ENCODE measurements around the gene SHE. TPM values are rescaled to one million over a fixed set of nuclear protein-coding genes. Genes with fewer than 3 reads are reported as not detected.

SHE gene
- polyA plus RNA-seq, 1 donor from 2014 or later, result 0.04 TPM

GRCh38 chr1:154485106-154485505 lies 17.1 kb downstream of the SHE start:
- H3K79me2 ChIP-seq (replicated peaks; ENCODE audit: insufficient read depth, low read length), result no peaks in the 10 kb centered on the region
- no peak overlapping the region for H2AFZ ChIP-seq (ENCODE audit: low read depth, low read length)
- H3K4me3 ChIP-seq (ENCODE audit: low read length), result no peak overlapping the region
- no peaks in the 10 kb centered on the region for H3K36me3 ChIP-seq (ENCODE audit: insufficient read depth, low read length)
- no peaks in the 10 kb centered on the region for H3K9me3 ChIP-seq (ENCODE audit: low read length)
- no peaks in the 10 kb centered on the region for H3K9me2 ChIP-seq (ENCODE audit: insufficient read depth, low read length)
- no peak overlapping the region for H3K27ac ChIP-seq (ENCODE audit: low read length)
- no peak overlapping the region for H3K4me2 ChIP-seq (ENCODE audit: low read length)
- H4K20me1 ChIP-seq (ENCODE audit: insufficient read depth), result no peaks in the 10 kb centered on the region
- H3F3A ChIP-seq (ENCODE audit: insufficient read depth, low read length, poor library complexity, severe bottlenecking), result no peaks in the 10 kb centered on the region
- H3K9ac ChIP-seq (ENCODE audit: low read length), result no peak overlapping the region
- H3K27me3 ChIP-seq (ENCODE audit: insufficient read depth, low read depth, low read length), result no peaks in the 10 kb centered on the region
- no peak for TF ChIP-seq RAD21 (conservative IDR thresholded peaks at IDR 0.05)
- TF ChIP-seq MXI1 (conservative IDR thresholded peaks at IDR 0.05; ENCODE audit: poor library complexity, severe bottlenecking), result no peak
- no peak for TF ChIP-seq EP300 (conservative IDR thresholded peaks at IDR 0.05; ENCODE audit: poor library complexity, severe bottlenecking)
- no peak for TF ChIP-seq POLR2AphosphoS5 (IDR thresholded peaks at IDR 0.05)
- TF ChIP-seq SMC3 (conservative IDR thresholded peaks at IDR 0.05; ENCODE audit: poor library complexity), result no peak
- TF ChIP-seq EZH2 (IDR thresholded peaks at IDR 0.05; ENCODE audit: borderline replicate concordance, insufficient read depth, low read length, poor library complexity, severe bottlenecking), result no peak
- TF ChIP-seq REST (IDR thresholded peaks at IDR 0.05; ENCODE audit: borderline replicate concordance), result no peak
- TF ChIP-seq CTCF (IDR thresholded peaks at IDR 0.05; ENCODE audit: poor library complexity, severe bottlenecking), result no peak
- TF ChIP-seq TAF1 (IDR thresholded peaks at IDR 0.05; ENCODE audit: low read depth), result no peak

GRCh38 chr1:154483941-154484803 lies 18.0 kb downstream of the SHE start:
- no peaks in the 10 kb centered on the region for H3K9me2 ChIP-seq (ENCODE audit: insufficient read depth, low read length)
- no peak overlapping the region for H3K27ac ChIP-seq (ENCODE audit: low read length)
- no peak overlapping the region for H3K9ac ChIP-seq (ENCODE audit: low read length)
- H3K4me3 ChIP-seq (ENCODE audit: low read length), result no peak overlapping the region
- TF ChIP-seq EZH2 (IDR thresholded peaks at IDR 0.05; ENCODE audit: borderline replicate concordance, insufficient read depth, low read length, poor library complexity, severe bottlenecking) (no peak), TAF1 (IDR thresholded peaks at IDR 0.05; ENCODE audit: low read depth) (no peak), EP300 (conservative IDR thresholded peaks at IDR 0.05; ENCODE audit: poor library complexity, severe bottlenecking) (no peak), POLR2AphosphoS5 (IDR thresholded peaks at IDR 0.05) (no peak), MXI1 (conservative IDR thresholded peaks at IDR 0.05; ENCODE audit: poor library complexity, severe bottlenecking) (no peak), REST (IDR thresholded peaks at IDR 0.05; ENCODE audit: borderline replicate concordance) (no peak), SMC3 (conservative IDR thresholded peaks at IDR 0.05; ENCODE audit: poor library complexity) (no peak), RAD21 (conservative IDR thresholded peaks at IDR 0.05) (no peak), CTCF (IDR thresholded peaks at IDR 0.05; ENCODE audit: poor library complexity, severe bottlenecking) (no peak)
- no peaks in the 10 kb centered on the region for H3K36me3 ChIP-seq (ENCODE audit: insufficient read depth, low read length)
- no peak overlapping the region for H3K4me2 ChIP-seq (ENCODE audit: low read length)
- no peaks in the 10 kb centered on the region for H4K20me1 ChIP-seq (ENCODE audit: insufficient read depth)
- no peaks in the 10 kb centered on the region for H3K9me3 ChIP-seq (ENCODE audit: low read length)
- no peaks in the 10 kb centered on the region for H3F3A ChIP-seq (ENCODE audit: insufficient read depth, low read length, poor library complexity, severe bottlenecking)
- no peak overlapping the region for H2AFZ ChIP-seq (ENCODE audit: low read depth, low read length)
- H3K27me3 ChIP-seq (ENCODE audit: insufficient read depth, low read depth, low read length), result no peaks in the 10 kb centered on the region
- H3K79me2 ChIP-seq (replicated peaks; ENCODE audit: insufficient read depth, low read length), result no peaks in the 10 kb centered on the region
